Measurements from ENCODE around the gene CES1. TPM values are rescaled to one million over a fixed set of nuclear protein-coding genes. Genes with fewer than 3 reads are reported as not detected.
"Not testable (repeated sequence)": the region's sequence is repeated elsewhere in the genome, so short reads cannot be mapped to it uniquely, and the experiment has no call there.

The CES1 gene
- total and polyA plus RNA-seq, 2 donors (not counting 1 experiment from before 2014, with no cell fraction given) = 15.0 to 41.6 TPM

DNA sequence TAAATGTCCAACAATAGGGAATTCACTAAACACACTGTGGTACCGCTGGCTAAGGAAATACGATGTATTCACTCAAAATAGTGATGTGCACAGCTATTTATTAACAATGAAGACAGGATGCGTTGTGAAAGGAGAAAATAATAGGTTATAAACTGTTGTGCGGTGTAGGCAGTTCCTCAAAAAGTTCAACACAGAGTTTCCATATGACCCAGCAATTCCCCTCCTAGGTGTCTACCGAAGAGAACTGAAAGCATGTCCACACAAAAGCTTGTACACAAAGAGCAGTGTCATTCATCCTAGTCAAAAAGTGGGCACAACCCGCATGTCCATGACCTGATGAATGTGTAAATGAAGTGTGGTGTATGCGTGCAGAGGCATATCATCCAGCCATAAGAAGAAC is 1.2 kb upstream of the CES1 start:
- Histone ChIP-seq H3K27me3 (ENCODE audit: control insufficient read depth, insufficient read depth, low read length) (peaks cover 4% of the 10 kb centered on the region), H3K9me3 (ENCODE audit: control insufficient read depth, insufficient read depth, low read depth, low read length) (no peaks in the 10 kb centered on the region), H3K79me2 (ENCODE audit: control insufficient read depth, insufficient read depth, low read length) (no peaks in the 10 kb centered on the region), H4K20me1 (ENCODE audit: control insufficient read depth, extremely low read depth, insufficient read depth, low read length) (no peaks in the 10 kb centered on the region), H3K36me3 (ENCODE audit: control insufficient read depth, insufficient read depth, low read length) (no peaks in the 10 kb centered on the region), H2AFZ (ENCODE audit: low read length) (no peak overlapping the region), H3K4me2 (ENCODE audit: extremely low read depth, insufficient read depth, low read length) (no peak overlapping the region), H3K4me3 (replicated peaks in 1 of 4; ENCODE audit: control extremely low read depth in 1 of 4, insufficient read depth in 1 of 4, low read depth in 3 of 4, low read length in 4 of 4) (no peak overlapping the region), H3K27ac (ENCODE audit: insufficient read depth, low read length) (no peak overlapping the region), H3K9ac (ENCODE audit: insufficient read depth, low read length) (no peak overlapping the region), H3K4me1 (ENCODE audit: control insufficient read depth, extremely low read depth, insufficient read depth, low read length) (no peaks in the 10 kb centered on the region)
- no peak for TF ChIP-seq EZH2 (IDR thresholded peaks at IDR 0.05; ENCODE audit: low read length, missing control alignments)
- TF ChIP-seq, protein P1, sequence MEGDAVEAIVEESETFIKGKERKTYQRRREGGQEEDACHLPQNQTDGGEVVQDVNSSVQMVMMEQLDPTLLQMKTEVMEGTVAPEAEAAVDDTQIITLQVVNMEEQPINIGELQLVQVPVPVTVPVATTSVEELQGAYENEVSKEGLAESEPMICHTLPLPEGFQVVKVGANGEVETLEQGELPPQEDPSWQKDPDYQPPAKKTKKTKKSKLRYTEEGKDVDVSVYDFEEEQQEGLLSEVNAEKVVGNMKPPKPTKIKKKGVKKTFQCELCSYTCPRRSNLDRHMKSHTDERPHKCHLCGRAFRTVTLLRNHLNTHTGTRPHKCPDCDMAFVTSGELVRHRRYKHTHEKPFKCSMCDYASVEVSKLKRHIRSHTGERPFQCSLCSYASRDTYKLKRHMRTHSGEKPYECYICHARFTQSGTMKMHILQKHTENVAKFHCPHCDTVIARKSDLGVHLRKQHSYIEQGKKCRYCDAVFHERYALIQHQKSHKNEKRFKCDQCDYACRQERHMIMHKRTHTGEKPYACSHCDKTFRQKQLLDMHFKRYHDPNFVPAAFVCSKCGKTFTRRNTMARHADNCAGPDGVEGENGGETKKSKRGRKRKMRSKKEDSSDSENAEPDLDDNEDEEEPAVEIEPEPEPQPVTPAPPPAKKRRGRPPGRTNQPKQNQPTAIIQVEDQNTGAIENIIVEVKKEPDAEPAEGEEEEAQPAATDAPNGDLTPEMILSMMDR (conservative IDR thresholded peaks at IDR 0.05 in 1 of 2, IDR thresholded peaks at IDR 0.05 in 1 of 2; ENCODE audit: low read depth in 1 of 2, low read length in 2 of 2) = no peak
- no peak for DNase-seq (ENCODE audit: low read depth in 2 of 2)

DNA sequence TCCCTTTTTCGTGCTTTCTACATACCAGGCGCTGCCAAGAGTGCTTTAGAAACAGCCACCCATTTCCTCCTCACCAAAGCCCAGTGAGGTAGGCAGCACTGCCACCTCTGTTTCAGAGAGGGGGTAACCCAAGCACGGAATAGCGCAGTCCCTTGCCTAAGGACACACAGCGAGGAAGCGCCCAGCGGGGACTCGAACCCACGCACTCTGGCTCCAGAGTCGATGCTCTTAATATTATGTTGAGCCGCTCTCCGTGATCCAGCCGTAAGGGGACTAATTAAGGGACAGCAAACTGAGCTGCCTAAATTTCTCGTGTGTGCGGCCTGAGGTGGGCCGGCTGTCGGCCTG is 497 bp downstream of the CES1 start:
- peak overlapping the region; percentile 30 for H2AFZ ChIP-seq (ENCODE audit: low read length)
- no peaks in the 10 kb centered on the region for H3K79me2 ChIP-seq (ENCODE audit: control insufficient read depth, insufficient read depth, low read length)
- no peaks in the 10 kb centered on the region for H3K9me3 ChIP-seq (ENCODE audit: control insufficient read depth, insufficient read depth, low read depth, low read length)
- no peaks in the 10 kb centered on the region for H3K4me1 ChIP-seq (ENCODE audit: control insufficient read depth, extremely low read depth, insufficient read depth, low read length)
- peak overlapping the region in 2 of 4 experiments; percentile 28 to 33 for H3K4me3 ChIP-seq (replicated peaks in 1 of 4; ENCODE audit: control extremely low read depth in 1 of 4, insufficient read depth in 1 of 4, low read depth in 3 of 4, low read length in 4 of 4)
- H3K27me3 ChIP-seq (ENCODE audit: control insufficient read depth, insufficient read depth, low read length) = peaks cover 4% of the 10 kb centered on the region
- no peaks in the 10 kb centered on the region for H4K20me1 ChIP-seq (ENCODE audit: control insufficient read depth, extremely low read depth, insufficient read depth, low read length)
- no peak overlapping the region for H3K9ac ChIP-seq (ENCODE audit: insufficient read depth, low read length)
- no peak for DNase-seq (ENCODE audit: low read depth in 2 of 2)
- no peak overlapping the region for H3K4me2 ChIP-seq (ENCODE audit: extremely low read depth, insufficient read depth, low read length)
- H3K36me3 ChIP-seq (ENCODE audit: control insufficient read depth, insufficient read depth, low read length) = no peaks in the 10 kb centered on the region
- TF ChIP-seq, protein P1 (conservative IDR thresholded peaks at IDR 0.05 in 1 of 2, IDR thresholded peaks at IDR 0.05 in 1 of 2; ENCODE audit: low read depth in 1 of 2, low read length in 2 of 2) = no peak
- TF ChIP-seq EZH2 (IDR thresholded peaks at IDR 0.05; ENCODE audit: low read length, missing control alignments) = no peak
- no peak overlapping the region for H3K27ac ChIP-seq (ENCODE audit: insufficient read depth, low read length)

DNA sequence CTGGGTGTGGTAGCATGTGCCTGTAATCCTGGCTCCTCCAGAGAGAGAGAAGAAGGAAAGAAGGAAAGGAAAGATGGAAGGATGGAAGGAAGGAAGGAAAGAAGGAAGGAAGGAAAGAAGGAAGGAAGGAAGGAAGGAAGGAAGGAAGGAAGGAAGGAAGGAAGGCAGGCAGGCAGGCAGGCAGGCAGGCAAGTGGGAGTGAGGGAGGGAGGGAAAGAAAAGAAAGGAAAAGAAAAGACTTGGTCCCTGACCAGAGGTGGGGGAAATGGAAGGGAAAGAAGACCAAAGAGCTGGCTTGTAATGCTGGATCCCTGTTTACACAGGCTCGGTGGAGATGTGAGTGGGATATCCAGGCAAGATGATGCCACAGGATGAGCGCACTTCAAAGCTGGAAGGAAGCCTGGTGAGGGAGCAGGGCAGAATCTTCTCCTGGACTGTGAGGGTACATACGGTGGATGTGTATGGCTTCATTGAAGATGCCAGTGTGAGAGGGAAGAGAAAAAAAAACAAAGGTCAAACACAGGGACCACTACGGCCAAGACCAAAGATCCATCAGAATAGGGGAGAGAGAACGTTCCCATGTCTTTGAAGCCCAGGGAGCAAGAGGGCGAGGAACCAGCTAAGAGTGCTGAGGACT is 2.1 kb downstream of the CES1 start:
- no peaks in the 10 kb centered on the region for H3K9me3 ChIP-seq (ENCODE audit: control insufficient read depth, insufficient read depth, low read depth, low read length)
- no peak for DNase-seq (ENCODE audit: low read depth in 2 of 2)
- H3K4me3 ChIP-seq (replicated peaks in 1 of 4; ENCODE audit: control extremely low read depth in 1 of 4, insufficient read depth in 1 of 4, low read depth in 3 of 4, low read length in 4 of 4) = no peak overlapping the region
- H2AFZ ChIP-seq (ENCODE audit: low read length) = no peak overlapping the region
- TF ChIP-seq EZH2 (IDR thresholded peaks at IDR 0.05; ENCODE audit: low read length, missing control alignments) = no peak
- TF ChIP-seq, protein P1 (conservative IDR thresholded peaks at IDR 0.05 in 1 of 2, IDR thresholded peaks at IDR 0.05 in 1 of 2; ENCODE audit: low read depth in 1 of 2, low read length in 2 of 2) = no peak
- no peaks in the 10 kb centered on the region for H3K79me2 ChIP-seq (ENCODE audit: control insufficient read depth, insufficient read depth, low read length)
- H3K4me1 ChIP-seq (ENCODE audit: control insufficient read depth, extremely low read depth, insufficient read depth, low read length) = no peaks in the 10 kb centered on the region
- H4K20me1 ChIP-seq (ENCODE audit: control insufficient read depth, extremely low read depth, insufficient read depth, low read length) = no peaks in the 10 kb centered on the region
- H3K27ac ChIP-seq (ENCODE audit: insufficient read depth, low read length) = no peak overlapping the region
- peaks cover 4% of the 10 kb centered on the region for H3K27me3 ChIP-seq (ENCODE audit: control insufficient read depth, insufficient read depth, low read length)
- H3K4me2 ChIP-seq (ENCODE audit: extremely low read depth, insufficient read depth, low read length) = no peak overlapping the region
- H3K36me3 ChIP-seq (ENCODE audit: control insufficient read depth, insufficient read depth, low read length) = no peaks in the 10 kb centered on the region
- no peak overlapping the region for H3K9ac ChIP-seq (ENCODE audit: insufficient read depth, low read length)

DNA sequence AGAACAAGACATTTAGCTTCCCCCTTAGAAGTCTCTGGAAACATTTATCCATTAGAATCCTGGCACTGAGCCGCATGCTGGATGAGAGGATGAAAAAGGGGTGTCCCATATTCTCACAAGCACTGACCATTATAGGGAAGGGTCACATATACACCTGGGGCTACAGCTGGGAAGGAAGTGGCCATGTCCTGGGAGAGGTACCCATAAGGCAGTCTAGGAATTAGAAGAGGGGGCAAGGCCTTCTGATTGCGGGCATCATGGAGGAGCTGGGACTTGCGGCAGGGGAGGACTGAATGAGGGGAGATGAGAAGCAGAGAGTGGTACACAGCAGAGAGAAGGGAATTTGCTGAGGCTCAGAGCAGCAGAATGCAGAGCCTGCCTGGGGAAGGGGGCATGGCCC is 3.7 kb downstream of the CES1 start:
- not testable (repeated sequence) for DNase-seq (ENCODE audit: low read depth in 2 of 2)

More for the DNA sequence above, 3.7 kb downstream of the CES1 start:
- not testable (repeated sequence) for H4K20me1 ChIP-seq (ENCODE audit: control insufficient read depth, extremely low read depth, insufficient read depth, low read length); H2AFZ ChIP-seq (ENCODE audit: low read length); H3K4me3 ChIP-seq (replicated peaks in 1 of 4; ENCODE audit: control extremely low read depth in 1 of 4, insufficient read depth in 1 of 4, low read depth in 3 of 4, low read length in 4 of 4); H3K27ac ChIP-seq (ENCODE audit: insufficient read depth, low read length); H3K9ac ChIP-seq (ENCODE audit: insufficient read depth, low read length); H3K27me3 ChIP-seq (ENCODE audit: control insufficient read depth, insufficient read depth, low read length); H3K36me3 ChIP-seq (ENCODE audit: control insufficient read depth, insufficient read depth, low read length); H3K9me3 ChIP-seq (ENCODE audit: control insufficient read depth, insufficient read depth, low read depth, low read length); H3K4me1 ChIP-seq (ENCODE audit: control insufficient read depth, extremely low read depth, insufficient read depth, low read length); H3K4me2 ChIP-seq (ENCODE audit: extremely low read depth, insufficient read depth, low read length); H3K79me2 ChIP-seq (ENCODE audit: control insufficient read depth, insufficient read depth, low read length)

Data from fibroblast of lung (primary cell).